Activated T-cell treated with anti-CD3 and anti-CD28 coated beads for 48 hours (primary cell): Measurements from ENCODE around the gene LENG1.
"Not testable (repeated sequence)": the region's sequence is repeated elsewhere in the genome, so short reads cannot be mapped to it uniquely, and the experiment has no call there.

Experiments used
- DNase-seq: peaks from one replicate; pipeline ENCODE4 v3.0.0-alpha.2; 2020; ENCODE audit warnings: low read depth

Gene LENG1

GRCh38 chr19:54159352-54160181, at the start of gene LENG1:
Gene LENG1, minus strand, starts transcription at chr19:54159721. Its CDS starts 26 bp downstream, at chr19:54159695.
- peak; percentile 94 for DNase-seq

- DNase-seq, result no peak
Measured at GRCh38 chr19:54208784-54209057, 49.2 kb upstream of the LENG1 start.

- DNase-seq, result peak; percentile 62
Measured at GRCh38 chr19:54207983-54208783, 48.7 kb upstream of the LENG1 start.

GRCh38 chr19:54207676-54207982, 48.1 kb upstream of the LENG1 start:
- no peak for DNase-seq

GRCh38 chr19:54207193-54207592, 47.7 kb upstream of the LENG1 start:
- DNase-seq, result not testable (repeated sequence)

DNA sequence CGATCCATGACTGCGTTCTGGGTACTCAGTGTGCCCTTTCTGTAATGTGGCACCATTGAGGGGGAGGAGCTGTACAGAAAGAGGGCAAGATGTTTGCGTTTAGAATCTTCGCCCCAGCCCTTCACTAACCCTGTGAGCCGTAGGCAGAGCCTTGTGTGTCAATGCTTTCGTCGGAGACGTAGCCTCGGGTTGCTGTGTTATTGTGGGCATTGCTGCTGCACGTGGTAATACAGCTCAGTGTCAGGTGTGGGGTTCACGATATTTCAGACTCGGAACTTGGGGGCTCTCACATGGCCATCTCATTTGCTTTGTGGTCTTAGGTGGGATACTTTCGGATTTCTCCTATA, 47.3 kb upstream of the LENG1 start:
- DNase-seq, result no peak

DNA sequence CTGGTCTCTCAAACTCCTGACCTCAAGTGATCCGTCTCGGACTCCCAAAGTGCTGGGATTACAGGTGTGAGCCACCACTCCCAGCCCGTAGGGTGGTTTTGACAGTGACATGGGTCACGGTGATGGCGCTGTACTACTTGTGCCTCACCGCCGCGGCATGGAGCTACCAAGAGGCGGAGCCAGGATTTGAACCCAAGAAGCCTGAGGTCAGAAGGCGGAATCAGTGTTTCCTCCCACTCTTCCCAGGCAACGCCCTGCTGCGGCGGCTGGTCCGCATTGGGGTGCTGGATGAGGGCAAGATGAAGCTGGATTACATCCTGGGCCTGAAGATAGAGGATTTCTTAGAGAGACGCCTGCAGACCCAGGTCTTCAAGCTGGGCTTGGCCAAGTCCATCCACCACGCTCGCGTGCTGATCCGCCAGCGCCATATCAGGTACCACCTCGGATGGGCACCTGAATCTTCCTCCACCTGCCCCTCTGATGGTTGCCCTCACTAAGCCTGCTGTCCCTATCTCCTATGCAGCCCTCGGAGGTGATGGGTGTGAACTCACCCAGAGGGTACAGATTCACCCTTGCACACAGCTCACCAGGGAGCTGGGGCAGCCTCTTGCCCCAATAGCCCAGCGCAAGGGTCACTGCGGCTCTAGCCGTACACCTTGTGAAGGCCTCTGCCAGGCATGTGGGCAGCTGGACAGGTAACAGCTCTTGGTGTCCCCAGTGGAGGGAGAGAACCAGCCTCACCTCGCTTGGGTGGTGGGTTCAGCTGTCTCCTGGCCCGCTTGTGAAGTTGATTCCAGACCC, 46.7 kb upstream of the LENG1 start:
- DNase-seq, result no peak

DNA sequence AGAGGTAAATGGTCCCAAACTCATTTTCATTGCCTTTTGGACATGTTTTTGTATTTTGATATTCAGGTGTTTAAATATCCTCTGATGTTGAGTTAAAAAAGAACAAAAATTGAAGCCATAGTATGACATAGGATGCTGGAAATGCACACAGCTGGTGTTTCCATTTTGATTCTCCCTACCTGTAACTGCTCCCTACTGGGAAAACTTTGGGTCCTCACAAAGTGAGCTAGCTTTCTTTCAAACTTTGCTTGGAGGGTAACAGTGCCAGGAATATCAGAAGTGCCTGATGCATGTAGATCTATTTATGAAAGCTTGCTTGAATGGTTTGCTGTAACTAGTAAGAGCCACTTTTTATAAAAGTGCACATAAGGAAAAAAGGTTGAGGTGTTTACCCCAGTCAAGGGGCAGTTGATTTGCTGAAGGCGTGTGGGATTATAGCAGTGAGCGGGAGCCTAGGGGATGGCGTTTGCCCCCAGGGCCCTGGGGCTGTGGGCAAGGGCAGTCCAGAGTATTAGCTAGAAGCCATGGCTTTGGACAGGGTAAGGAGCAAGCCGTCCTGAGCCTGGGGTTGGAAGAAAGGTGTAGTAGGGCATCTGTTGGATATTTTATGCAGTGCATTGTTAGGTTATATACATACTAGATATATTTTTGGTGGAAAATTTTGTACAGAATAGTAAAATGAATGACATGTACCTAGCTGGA, 45.4 kb upstream of the LENG1 start:
- DNase-seq, result no peak

DNA sequence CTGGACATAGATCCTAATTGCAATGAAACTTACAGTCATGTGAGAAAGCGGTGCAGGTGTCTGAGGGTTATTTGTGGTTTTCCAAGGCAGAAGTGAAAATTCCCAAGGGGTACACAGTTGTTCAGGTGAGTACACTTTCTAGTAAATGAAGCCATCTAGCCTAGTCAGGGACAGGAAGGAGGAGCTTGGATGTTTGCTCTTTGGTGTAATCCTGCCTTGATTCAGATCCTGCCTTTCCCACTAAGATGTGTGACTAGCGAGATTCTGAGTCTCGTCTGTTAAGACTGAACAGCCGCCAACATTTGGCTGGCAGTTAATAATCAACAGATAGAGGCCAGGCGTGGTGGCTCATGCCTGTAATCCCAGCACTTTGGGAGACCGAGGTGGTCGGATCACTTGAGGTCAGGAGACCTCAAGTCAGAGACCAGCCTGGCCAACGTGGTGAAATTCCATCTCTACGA, 43.7 kb upstream of the LENG1 start:
- no peak for DNase-seq

DNA sequence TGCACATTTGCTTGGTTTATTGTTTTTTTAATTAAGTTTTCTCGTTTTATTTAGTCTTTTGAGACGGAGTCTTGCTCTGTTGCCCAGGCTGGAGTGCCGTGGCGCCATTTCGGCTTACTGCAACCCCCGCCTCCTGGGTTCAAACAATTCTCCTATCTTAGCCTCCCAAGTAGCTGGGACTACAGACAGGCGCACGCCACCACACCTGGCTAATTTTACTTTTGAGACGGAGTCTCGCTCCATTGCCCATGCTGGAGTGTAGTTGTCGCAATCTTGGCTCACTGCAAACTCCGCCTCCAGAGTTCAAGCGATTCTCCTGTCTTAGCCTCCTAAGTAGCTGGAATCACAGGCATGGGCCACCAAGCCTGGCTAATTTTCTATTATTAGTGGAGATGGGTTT, 42.5 kb upstream of the LENG1 start:
- DNase-seq, result no peak

GRCh38 chr19:54201172-54201701, 41.7 kb upstream of the LENG1 start:
- no peak for DNase-seq

GRCh38 chr19:54199401-54199800, 39.9 kb upstream of the LENG1 start:
- no peak for DNase-seq

DNA sequence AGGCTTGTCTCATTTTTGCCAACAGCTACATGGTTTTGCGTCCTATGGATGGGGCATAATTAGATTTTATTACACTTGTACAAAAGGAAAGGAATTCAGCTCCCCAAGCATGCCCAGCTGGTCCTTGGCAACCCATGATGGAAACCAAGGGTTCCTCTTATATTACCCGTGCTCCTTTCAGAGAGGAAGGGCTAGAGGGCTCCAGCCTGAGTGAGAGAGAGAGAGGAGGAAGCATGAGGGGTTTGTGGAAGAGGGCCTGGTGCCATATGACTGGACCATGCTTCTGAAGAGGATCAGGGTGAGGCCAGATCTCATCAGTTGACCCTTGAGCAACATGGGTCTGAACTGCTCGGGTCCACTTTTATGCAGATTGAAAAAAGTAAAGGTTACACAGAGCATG, 37.6 kb upstream of the LENG1 start:
- DNase-seq, result no peak

DNA sequence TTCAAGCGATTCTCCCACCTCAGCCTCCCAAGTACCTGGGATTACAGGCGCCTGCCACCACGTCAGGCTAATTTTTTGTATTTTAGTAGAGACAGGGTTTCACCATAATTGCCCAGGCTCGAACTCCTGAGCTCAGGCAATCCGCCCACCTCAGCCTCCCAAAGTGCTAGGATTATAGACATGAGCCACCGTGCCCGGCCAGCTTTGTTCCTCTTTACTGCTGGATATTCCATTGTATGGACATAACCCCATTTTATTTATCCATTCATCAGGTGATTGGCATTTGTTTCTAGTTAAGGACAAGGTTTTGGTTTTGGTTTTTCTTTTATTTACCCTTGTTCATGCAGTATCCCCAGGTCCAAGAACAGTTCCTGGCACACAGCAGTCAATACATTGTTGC, 37.0 kb upstream of the LENG1 start:
- DNase-seq, result no peak

GRCh38 chr19:54194463-54194862, 34.9 kb upstream of the LENG1 start:
- DNase-seq, result not testable (repeated sequence)

DNA sequence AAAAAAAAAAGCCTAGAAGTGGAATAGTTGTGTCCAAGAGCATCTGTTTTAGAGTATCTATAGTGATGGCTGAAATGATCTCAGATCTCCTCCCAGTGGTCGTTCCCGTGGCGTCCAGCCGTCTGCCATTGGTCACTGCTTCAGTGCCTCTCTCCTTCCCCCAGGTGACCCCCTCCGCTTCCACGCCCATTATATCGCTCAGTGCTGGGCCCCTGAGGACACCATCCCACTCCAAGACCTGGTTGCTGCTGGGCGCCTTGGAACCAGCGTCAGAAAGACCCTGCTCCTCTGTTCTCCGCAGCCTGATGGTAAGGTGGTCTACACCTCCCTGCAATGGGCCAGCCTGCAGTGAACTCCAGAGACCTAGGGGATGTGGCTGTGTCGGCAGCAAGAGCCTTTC, 33.5 kb upstream of the LENG1 start:
- no peak for DNase-seq

GRCh38 chr19:54191811-54192453, 32.4 kb upstream of the LENG1 start:
- no peak for DNase-seq

GRCh38 chr19:54191011-54191810, 31.7 kb upstream of the LENG1 start, which contains the start of gene TSEN34:
Gene TSEN34, plus strand, starts transcription at chr19:54191308. Its CDS starts 57 bp downstream, at chr19:54191365.
- DNase-seq, result peak; percentile 88

GRCh38 chr19:54190503-54191010, 31.0 kb upstream of the LENG1 start:
- DNase-seq, result peak; percentile 100
